Measurements from ENCODE around the gene EFCAB9.
"Not testable (repeated sequence)": the region's sequence is repeated elsewhere in the genome, so short reads cannot be mapped to it uniquely, and the experiment has no call there.

The EFCAB9 gene

GRCh38 chr5:172188893-172189692 is 4.9 kb upstream of the EFCAB9 start:
- DNase-seq, result no peak

- no peak for DNase-seq
Measured at GRCh38 chr5:172189693-172190296, 4.2 kb upstream of the EFCAB9 start.

- no peak for DNase-seq
Measured at GRCh38 chr5:172194985-172195774, 1.2 kb downstream of the EFCAB9 start.

GRCh38 chr5:172197775-172198174 is 3.8 kb downstream of the EFCAB9 start:
- DNase-seq, result not testable (repeated sequence)

GRCh38 chr5:172199446-172199845 is 5.5 kb downstream of the EFCAB9 start:
- no peak for DNase-seq

GRCh38 chr5:172200476-172200875 is 6.5 kb downstream of the EFCAB9 start:
- no peak for DNase-seq

GRCh38 chr5:172205984-172206383 is 12.0 kb downstream of the EFCAB9 start:
- not testable (repeated sequence) for DNase-seq

- DNase-seq, result no peak
Measured at GRCh38 chr5:172207511-172207910, 13.5 kb downstream of the EFCAB9 start.

GRCh38 chr5:172209714-172210113 is 15.7 kb downstream of the EFCAB9 start:
- DNase-seq, result no peak

GRCh38 chr5:172211676-172212075 is 17.7 kb downstream of the EFCAB9 start:
- DNase-seq, result no peak

- no peak for DNase-seq
Measured at GRCh38 chr5:172213126-172213525, 19.2 kb downstream of the EFCAB9 start.

- DNase-seq, result no peak
Measured at GRCh38 chr5:172216345-172216744, 22.4 kb downstream of the EFCAB9 start.

- no peak for DNase-seq
Measured at GRCh38 chr5:172219296-172219695, 25.3 kb downstream of the EFCAB9 start.

GRCh38 chr5:172223901-172224873 is 30.2 kb downstream of the EFCAB9 start:
- no peak for DNase-seq

- no peak for DNase-seq
Measured at GRCh38 chr5:172224996-172225395, 31.0 kb downstream of the EFCAB9 start.

- DNase-seq, result no peak
Measured at GRCh38 chr5:172229904-172230303, 35.9 kb downstream of the EFCAB9 start.

GRCh38 chr5:172234031-172234430 is 40.1 kb downstream of the EFCAB9 start:
- DNase-seq, result no peak

GRCh38 chr5:172235132-172235780 is 41.3 kb downstream of the EFCAB9 start:
- DNase-seq, result no peak

- no peak for DNase-seq
Measured at GRCh38 chr5:172235827-172236736, 42.1 kb downstream of the EFCAB9 start.

GRCh38 chr5:172238334-172238733 is 44.4 kb downstream of the EFCAB9 start:
- no peak for DNase-seq

- no peak for DNase-seq
Measured at GRCh38 chr5:172243302-172243701, 49.3 kb downstream of the EFCAB9 start.

Data from NCI-H524 treated with DMSO at 0.1 percent for 48 hours (cell line).